Body of pancreas (tissue), 4 donors: ENCODE data around the gene FLOT2.

ENCODE experiments used
- CTCF ChIP-seq, 7 experiments: fragments of 450-650 bp in 4 of 7; fragments of 200-600 bp in 3 of 7; sonication (generic) in 3 of 7; IDR thresholded peaks; one replicate each; pipeline ENCODE4 v1.5.1; 2016 to 2019; ENCODE audit warnings: antibody characterized with exemption in 7 of 7
- POLR2A ChIP-seq, 3 donors: fragments of 450-650 bp; IDR thresholded peaks; one replicate each; pipeline ENCODE4 v1.6.1; 2016; ENCODE audit warnings: antibody characterized with exemption in 3 of 3, mild to moderate bottlenecking in 2 of 3

GRCh38 chr17:28871056-28871579, 26.4 kb downstream of the FLOT2 start:
- TF ChIP-seq POLR2A (IDR thresholded peaks at IDR 0.05) (no peak), CTCF (IDR thresholded peaks at IDR 0.05) (no peak)
